HG03108 (cell line): ENCODE measurements around the gene DNTT.
"Not testable (repeated sequence)": the region's sequence is repeated elsewhere in the genome, so short reads cannot be mapped to it uniquely, and the experiment has no call there.

Experiments used
- ATAC-seq: cut with Tn5 transposase; IDR thresholded peaks from one replicate; pipeline ENCODE4 v1.9.1; 2021; ENCODE audit warnings: moderate library complexity; ENCODE audit not compliant: unreplicated experiment

Gene DNTT

DNA sequence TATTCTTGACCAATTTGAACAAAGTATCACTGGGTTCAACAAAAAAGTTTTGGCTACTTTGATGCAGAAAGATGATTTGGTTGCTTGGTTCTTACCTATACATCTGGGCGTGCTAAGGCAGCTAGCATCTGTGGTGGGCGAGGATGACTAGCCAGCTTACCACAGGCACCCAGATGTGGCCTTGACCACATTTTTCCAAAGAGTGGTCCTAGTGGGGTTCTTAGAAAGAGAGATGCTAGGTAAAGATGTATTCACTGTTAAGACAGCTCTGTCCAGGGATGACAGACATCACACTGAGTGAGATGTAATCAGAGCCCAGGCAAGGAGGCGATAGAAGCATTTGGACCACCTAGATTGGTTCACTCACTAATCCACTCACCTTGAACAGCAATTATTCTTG, 785 bp downstream of the DNTT start:
- ATAC-seq: no peak

DNA sequence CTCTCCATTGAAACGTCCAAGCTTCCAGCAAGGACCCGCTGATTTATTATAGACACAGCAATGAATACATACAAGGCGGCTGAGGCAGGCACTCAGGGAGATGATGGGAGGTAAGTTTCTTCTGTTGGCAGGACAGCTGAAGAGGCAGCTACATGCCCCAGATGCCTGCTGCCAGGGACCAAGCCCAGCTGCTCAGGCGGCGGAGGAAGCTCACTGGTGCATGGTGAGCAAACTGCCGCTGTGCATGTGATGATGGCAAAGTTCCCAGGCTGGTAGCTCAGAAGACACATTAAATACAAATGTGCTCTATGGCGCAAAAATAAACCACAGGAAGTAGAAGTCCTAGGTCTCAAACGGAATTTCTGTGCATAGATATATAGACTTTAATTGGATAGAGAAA, 2.3 kb downstream of the DNTT start:
- ATAC-seq: no peak

DNA sequence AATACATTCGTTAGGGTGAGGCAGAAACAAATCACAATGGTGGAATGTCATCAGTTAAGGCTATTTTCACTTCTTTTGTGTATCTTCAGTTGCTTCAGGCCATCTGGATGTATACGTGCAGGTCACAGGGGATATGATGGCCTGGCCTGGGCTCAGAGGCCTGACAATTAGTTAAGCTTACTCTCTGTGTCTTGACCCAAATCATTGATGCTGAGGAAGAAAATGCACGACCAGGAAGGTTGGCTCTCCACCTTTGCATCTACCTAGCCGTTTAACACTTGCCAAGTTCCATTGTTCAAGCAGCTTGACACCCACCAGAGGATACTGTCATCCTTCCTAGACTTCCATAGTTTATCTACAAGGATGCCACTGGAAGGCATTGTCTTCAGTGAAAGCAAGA, 4.6 kb downstream of the DNTT start:
- not testable (repeated sequence) for ATAC-seq

DNA sequence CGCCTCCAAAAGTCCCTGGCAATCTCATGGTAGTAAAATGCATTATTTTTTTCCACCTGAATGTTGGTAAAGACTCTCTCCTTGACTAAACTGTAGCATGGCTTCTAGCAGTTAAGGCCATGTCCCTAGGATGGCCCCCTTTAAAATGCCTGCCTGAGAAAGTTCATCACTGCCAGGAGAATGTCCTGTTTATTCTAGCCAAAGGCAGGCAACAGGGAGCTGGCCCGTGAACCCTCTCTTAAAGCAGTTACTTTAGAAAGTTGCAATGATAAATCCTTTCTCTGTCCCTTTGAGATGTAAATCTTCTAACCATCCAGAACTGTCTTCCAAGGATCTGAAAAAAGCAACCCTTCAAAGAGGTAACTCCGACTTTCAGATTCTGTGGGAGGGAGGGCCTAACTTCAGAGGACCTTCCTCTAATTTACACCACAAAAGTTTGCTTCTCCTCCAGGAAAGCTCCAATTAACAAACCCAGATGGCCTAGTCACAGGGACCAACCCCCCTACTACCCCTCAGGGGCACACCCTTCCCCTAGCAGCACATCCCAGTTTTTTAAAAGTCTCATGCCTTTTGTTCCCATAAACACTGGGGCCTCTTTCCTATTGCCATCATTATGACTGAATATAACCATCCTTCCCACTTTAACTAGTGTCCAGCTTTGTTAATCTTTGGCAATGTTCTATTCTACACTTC, 5.5 kb downstream of the DNTT start:
- no peak for ATAC-seq

DNA sequence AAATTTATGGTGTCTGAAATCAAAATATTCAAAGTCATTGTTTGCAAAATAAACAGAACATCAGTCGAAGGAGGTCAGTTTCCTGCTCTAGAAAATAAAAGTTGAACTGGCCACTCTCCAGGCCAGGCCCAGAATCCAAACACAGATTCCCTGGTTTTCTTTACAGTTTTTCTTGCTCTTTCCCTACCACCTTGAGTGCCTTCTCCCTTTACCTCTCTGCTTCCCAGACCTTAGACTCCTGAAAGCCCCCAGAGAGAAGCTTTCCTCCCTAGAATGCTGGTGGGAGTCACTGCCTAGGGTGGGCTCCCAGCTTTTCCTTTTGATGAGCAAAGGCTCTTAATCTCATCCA, 6.1 kb downstream of the DNTT start:
- ATAC-seq: no peak

DNA sequence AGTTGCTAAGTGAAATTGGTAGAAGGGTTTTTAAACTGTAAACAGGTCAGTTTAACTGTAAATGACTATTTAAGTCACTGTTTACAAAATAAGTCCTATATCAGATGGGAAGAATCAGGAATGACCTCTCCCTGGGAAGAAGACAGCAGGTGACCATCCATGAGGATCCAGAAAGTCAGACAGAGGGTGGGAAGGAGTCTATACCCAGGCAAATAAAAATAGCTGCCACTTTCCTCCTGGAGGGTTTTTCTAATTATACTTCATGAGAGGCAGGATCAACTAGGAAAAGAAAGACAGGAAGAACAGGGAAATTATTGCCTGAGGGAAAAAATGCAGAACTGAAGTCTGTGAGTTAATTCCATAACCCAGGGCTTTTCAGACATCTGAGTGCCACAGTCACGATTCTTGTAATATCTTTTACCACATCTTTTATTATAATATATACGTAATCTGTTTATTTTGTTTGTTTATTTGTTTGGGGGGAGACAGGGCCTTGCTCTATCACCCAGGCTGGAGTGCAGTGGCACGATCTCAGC, 7.0 kb downstream of the DNTT start:
- ATAC-seq: no peak

DNA sequence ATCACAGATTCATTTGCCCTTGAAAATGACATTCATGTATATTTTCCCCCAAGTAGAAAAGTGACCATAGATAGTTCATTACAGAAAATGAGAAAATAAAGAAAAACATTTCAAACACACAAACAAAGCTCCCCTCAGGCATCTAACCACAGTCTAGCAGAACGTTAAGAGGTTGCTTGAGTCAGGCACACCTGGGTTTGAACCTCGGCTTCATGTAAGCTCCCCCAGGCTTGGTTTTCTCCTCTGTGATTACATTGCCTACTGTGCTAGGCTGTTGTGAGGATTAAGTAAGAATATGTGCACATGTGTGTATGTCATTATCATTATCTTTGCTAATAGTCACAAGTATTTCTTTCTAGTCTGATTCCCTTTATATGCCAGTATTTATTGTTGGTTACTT, 9.1 kb downstream of the DNTT start:
- ATAC-seq: no peak

DNA sequence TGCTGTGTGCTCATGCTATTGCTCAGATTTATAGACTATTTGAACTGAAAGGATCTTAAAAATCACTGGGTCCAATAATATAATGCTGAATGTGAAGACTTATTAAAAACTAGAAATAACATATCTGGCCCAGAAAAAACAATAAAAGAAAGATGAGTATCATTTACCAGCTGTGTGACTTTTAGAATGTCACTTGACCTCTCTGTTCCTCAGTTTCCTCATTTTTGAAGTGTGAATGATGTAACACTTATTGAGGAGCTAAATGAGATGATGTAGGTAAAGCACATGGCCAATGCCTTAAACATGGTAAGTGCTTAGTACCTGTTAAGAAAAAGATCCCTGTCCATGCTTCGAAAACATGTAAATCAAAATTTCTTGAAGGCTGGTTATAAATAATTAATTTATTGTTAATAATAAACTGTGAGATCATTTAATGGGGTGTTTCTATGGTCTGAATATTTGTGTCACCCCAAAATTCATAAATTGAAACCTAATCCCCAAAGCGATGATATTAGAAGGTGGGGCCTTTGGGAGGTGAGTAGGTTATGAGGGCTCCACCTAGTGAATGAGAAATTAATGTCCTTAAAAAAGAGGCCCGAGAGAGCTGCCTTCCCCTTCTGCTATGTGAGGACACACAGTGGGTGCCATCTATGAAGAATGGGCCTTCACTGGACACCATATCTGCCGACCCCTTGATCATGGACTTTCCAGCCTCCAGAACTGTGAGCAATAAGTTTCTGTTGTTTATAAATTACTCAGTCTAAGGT, 13.0 kb downstream of the DNTT start:
- ATAC-seq: no peak

DNA sequence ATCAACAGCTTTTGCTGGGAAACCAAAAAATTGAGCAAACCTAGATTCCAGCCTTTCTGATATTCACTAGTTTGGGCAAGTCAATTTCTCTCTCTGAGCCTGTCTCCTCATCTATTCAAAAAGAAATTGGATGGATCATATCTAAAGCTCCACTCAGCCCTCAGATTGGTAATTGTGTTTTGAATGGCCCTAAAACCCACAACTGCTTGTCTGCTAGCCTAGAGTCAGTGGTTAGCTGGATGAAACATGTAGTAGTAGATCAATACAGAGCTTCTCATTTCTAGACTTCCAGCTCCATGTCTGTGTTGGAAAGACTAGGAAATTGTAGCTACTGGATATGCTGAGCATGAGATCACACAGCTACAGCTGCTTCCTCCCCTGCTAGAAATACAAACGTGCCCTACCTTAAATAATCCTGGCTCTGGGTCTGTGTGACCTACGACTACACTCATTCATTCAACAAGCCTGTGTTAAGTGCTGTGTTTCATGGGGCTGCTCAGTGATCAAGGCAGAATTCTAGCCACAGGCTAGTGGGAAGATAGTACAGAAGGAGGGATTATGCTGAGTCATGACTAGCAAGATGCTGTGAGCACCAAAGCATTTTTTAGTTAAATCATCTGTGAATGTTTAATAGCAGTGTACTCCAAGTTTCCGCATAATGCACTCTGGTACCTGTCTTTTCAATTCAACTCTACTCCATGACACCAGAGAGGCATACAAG, 15.7 kb downstream of the DNTT start:
- ATAC-seq: no peak

DNA sequence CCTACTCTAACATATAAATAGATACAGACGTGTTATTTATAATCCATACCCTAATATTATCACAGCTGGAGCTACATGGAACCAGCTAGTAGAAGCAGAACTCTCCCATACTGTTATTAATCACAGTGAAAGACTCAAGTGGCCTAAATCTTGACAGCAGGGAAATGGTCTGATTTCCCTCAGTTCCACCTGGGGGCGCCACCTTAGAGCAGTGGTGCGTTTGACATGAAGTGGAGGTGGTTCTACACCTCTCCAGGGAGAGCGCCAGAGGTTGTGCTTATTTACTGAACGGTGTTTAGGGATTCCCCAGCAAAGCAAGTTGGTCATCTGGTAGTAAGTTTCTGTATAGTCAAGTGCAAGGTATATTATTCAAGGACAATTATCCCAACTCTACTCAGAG, 17.6 kb downstream of the DNTT start:
- no peak for ATAC-seq

DNA sequence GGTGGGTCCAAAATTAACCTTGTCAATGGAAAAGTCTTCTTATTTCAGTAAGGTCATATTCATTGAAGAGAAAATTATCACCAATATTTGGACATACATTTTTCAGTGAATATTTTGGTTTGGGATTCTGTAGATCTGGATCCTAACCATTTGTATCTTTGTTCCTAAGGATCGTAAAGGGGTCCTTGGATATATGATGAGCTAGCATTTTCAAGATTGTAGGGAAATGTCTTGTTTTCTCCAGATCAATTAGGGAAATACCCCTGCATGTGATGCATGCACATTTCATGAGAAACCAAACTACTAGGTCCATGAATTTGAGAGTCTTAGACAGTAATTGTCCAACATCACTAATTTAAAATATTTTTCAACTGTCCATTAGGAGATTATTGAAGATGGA, 18.0 kb downstream of the DNTT start:
- ATAC-seq: no peak

DNA sequence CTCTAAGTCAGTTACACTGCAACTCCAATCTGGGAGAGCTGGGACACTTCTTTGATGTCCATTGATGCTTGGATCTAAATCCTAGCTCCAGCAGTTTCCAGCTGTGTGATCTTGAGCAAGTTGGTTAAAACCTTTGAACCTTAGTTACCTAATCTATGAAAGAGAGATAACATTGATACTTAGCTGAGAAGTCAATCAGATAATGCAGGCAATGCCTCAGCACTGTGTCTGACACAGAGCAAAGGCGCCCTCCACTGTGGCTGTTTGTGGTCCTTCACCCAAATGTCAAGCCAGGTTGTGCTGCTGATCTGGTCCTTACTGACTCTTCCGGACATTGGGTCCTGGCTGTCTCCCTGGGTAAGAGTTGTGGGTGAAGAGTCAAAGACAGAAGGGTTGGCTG, 20.2 kb downstream of the DNTT start:
- ATAC-seq: no peak

DNA sequence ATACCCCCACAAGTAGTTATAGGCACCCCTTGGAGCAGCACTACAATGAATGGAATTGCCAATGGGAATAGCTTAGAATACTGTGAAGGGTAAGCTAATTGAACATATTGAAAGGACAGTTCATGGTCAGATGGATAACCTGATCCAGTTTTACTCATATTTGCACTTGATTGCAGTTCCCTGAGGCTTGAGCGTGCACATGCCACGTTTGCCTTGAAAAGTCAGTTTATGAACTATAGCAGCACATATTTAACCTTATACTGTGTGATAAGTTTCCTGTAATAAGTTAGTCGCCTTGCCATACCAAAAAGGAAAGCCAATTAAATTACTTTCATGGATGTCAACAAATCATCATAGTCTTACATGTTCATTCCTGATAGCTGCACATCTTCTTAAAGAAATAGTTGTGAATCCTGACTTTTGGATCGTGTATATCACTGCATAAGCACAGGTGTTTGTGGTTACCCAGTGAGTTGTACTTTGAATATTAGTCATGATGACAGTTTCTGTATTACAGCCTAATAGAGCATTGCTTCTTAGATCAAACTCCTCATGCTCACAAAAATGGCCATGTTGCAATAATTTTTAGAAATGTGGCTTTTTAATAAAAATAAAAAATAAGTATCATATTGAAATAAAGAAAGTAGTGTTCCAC, 21.6 kb downstream of the DNTT start:
- peak; percentile 90 for ATAC-seq

DNA sequence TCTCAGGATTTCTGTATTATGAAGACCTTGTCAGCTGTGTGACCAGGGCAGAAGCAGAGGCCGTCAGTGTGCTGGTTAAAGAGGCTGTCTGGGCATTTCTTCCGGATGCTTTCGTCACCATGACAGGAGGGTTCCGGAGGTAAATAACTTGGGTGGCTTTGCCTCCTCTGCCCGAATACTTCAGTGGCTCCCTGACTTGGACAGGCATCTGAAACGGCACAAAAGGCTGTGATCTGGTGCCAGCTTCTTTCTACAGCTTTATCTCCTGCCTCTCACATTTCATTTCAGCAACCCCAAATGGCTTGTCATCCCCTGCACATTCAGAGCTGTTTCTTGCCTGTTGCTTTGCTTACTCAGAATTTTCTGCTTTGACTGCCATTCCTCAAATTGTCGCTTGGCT, 23.2 kb downstream of the DNTT start:
- ATAC-seq: no peak

DNA sequence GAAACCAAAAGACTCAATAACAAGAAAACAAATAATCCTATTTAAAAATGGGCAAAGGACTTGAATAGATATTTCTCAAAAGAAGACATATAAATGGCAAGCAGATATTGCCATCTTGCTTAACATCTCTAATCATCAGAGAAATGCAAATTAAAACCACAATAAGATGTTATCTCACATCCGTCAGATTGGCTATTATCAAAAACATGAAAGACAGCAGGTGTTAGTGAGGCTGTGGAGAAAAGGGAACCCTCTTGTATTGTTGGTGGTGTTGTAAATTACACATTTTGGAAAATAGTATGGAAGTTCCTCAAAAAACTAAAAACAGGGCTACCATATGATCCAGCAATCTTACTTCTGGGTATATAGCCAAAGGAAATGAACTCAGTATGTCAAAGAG, 28.9 kb downstream of the DNTT start:
- ATAC-seq: no peak

DNA sequence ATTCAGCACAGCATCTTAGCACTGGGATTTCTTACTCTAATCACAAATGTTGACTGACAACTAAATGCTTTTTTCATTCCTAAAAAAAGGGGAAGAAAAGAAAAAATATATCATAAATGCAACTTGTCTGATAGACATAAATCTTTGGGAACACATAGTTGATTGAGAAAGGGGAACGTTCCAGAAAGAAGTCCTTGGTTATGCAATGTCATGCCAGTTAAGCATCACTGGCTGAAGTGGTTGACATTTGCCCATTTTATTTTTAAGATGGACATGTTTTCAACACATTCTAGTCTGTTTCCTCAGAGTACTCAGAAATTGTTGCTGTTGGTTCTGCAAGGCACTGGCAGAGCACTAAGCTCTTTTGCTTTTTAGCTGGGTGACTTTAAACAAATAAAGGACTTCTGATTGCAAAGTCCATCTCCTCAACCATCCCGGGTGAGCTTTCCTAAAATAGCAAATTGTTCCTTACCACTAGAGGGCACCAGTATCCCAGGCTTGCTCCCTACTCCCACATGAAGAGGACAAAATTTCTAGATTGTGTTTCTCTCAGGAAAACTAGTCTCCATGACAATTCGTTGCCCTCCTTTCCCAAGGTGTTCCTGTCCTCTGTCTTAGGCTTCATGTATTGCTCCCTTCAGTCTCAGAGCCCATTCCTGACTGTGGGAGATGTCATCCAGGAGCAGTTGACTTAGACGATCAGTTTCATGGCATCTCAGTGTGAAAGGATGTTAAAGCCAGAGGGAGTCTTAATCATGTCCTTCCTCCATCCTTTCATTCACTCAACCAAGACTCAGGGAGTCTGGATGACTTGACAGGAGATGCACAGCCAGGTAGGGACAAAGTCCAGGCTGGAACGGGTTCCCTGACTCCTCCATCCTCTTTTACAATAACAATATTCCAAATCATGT, 30.6 kb downstream of the DNTT start:
- ATAC-seq: no peak

DNA sequence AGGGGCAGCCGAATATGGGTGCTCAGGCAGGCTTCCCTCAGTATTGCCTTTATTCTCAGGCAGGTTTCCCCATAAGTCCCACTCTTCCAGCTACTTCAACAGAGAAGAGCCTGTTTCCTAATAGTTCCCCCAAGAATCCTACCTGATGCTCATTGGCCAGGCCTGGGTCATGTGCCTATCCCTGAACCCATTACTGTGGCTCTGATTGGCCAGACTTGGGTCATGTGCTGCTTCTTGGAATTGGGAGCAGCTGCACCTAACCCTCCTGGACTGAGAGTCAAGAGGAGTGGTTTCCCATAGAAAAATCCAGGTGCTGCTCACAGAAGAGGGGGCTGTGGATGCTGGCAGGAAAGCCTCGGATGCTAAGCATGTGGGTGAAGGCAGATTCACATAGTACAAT, 32.9 kb downstream of the DNTT start:
- ATAC-seq: no peak

DNA sequence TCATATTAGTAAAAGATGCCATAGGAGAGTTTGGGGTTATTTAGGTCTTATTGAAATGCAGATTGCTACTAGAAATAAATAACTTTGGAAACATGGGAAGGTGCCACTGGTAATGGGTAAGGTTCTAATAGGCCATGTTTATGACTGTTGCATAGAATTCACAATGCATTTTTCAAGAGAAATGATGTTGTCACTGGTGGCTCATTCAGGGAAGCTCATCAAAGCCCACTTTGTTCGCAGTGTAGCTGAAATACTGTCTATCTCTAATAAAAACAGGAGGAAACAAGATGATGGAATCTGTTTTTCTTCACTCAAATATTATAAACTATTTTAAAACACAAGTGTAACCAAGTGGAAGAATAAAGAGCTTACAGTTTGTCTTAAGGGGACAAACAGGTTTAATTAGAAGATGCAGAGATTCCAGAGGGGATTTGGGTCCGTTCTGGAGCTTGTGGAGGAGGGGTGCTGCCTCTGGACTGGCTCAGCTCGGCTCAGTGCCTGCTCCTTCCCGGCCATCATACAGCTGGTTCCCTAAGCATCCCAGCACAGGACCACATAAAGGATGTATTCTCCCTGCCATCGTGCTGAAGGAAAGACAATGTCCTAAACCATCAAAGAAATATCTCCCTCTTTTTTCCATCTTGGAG, 34.2 kb downstream of the DNTT start:
- ATAC-seq: no peak

DNA sequence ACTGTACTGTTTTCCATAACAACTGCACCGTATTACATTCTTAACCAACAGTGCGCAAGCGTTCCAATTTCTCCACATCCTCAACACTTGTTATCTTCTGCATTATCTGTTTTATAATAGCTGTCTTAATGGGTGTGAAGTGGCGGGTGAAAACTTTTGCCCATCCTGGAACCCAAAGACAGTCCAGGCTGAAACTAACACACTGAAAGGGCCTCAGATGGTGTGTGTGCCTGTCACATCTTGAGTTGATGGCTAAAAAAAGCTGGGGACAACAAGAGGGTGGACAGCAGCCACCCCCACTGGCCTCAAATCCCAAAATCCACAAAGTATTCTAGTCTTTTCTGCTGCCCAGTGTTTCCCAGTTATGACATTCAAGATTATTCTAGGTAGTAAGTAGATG, 35.1 kb downstream of the DNTT start:
- no peak for ATAC-seq
